22Rv1 (cell line): Measurements from ENCODE around the gene ZNF296.

Source experiments
- CTCF ChIP-seq: fragments of 450-650 bp; IDR thresholded peaks from 2 replicates; pipeline ENCODE4 v1.5.1; 2017; ENCODE audit warnings: mild to moderate bottlenecking
- ZFX ChIP-seq: fragments of 450-650 bp; IDR thresholded peaks from 2 replicates; pipeline ENCODE4 v1.6.1; 2017; ENCODE audit warnings: antibody characterized with exemption, borderline replicate concordance

- TF ChIP-seq ZFX: no peak
- TF ChIP-seq CTCF: no peak
These were observed 48.9 kb downstream of the ZNF296 start for GRCh38 chr19:45027371-45027770.
